ENCODE data around the gene KMT2D. TPM values are rescaled to one million over a fixed set of nuclear protein-coding genes. Genes with fewer than 3 reads are reported as not detected.

The KMT2D gene
- total and polyA plus RNA-seq, 2 of the 8 experiments (the other 6 are each of a cell fraction or from before 2014, with no cell fraction given) = 9.1 to 86.3 TPM

DNA sequence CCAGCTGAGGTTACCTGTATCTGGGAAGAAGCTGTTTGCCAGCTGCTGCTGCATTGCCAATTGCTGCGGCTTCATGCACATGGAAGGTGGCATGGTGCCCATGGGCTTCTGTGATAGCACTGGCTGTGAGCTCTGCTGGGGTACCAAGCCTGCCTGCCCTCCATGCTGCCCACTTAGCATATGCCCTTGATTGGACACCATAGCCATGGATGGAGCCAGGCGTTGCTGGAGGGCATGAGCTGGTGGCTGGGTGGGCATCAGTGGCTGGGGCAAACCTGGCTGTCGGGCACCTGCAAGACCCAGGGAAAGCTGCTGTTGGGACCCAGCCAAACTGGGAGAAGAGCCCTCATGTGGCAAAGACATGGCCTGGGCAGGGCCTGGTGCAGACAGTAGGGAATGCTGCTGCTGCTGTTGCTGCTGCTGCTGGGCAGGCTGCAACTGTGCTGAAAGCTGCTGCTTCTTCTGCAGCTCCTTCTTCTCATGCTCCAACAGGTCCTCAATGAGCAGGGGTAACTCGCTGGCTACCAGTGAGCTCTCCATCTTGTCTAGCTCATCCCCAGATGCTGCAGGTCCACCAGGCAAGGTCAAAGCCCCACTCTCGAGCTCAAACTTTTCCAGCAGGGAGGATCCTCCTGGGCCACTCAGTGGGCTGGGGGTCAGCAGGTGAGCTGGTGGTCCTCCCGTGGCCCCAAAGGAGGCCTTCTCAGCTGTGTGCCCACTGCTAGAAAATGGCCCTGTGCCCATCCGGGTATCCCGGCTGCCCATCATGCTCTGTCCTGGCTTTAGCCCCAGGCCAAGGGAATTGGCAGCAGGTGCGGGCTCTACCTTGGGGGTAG is 23.3 kb downstream of the KMT2D start:
- peaks cover 51 to 89% (median 81%) of the 10 kb centered on the region in 4 experiments for H3K36me3 ChIP-seq (ENCODE audit: control insufficient read depth in 2 of 4, insufficient read depth in 4 of 4, low read length in 3 of 4)
- TF ChIP-seq FOSL1 (IDR thresholded peaks at IDR 0.05; ENCODE audit: insufficient read depth, low read depth, low read length) (no peak), ZNF274 (IDR thresholded peaks at IDR 0.05; ENCODE audit: borderline replicate concordance, extremely low read depth, low read length) (no peak), SP2 (IDR thresholded peaks at IDR 0.05; ENCODE audit: low read length) (no peak), CBX5 (IDR thresholded peaks at IDR 0.05; ENCODE audit: low read depth, low read length) (no peak), BCL11A (IDR thresholded peaks at IDR 0.05; ENCODE audit: low read depth in 2 of 2, low read length in 2 of 2) (no peak), RNF2 (IDR thresholded peaks at IDR 0.05; ENCODE audit: borderline replicate concordance, low read depth, low read length, missing control alignments, poor library complexity, severe bottlenecking) (no peak), SIX5 (IDR thresholded peaks at IDR 0.05; ENCODE audit: low read depth, low read length) (no peak), POU5F1 (IDR thresholded peaks at IDR 0.05; ENCODE audit: low read depth, low read length) (no peak), CREB1 (IDR thresholded peaks at IDR 0.05) (no peak)
- TF ChIP-seq, protein P1, sequence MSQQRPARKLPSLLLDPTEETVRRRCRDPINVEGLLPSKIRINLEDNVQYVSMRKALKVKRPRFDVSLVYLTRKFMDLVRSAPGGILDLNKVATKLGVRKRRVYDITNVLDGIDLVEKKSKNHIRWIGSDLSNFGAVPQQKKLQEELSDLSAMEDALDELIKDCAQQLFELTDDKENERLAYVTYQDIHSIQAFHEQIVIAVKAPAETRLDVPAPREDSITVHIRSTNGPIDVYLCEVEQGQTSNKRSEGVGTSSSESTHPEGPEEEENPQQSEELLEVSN (IDR thresholded peaks at IDR 0.05) = no peak
- H3K79me2 ChIP-seq (ENCODE audit: control insufficient read depth in 1 of 2, insufficient read depth in 2 of 2, low read length in 2 of 2) = no peaks in the 10 kb centered on the region
- FAIRE-seq (no peak), DNase-seq (ENCODE audit: low read depth in 1 of 2, low spot score in 2 of 2) (no peak)
- POLR2A ChIA-PET (ENCODE audit: partially characterized antibody) = interaction anchor here (0.6 to 22.2 kb wide), 11 partner anchors 3 to 403 kb away, joined by 3 to 339 read pairs (median 4); partner anchors contain the start of genes KMT2D, PRKAG1 and TUBA1B
- no peak overlapping the region for H3K23ac ChIP-seq (ENCODE audit: insufficient read length)
- H2BK20ac ChIP-seq (ENCODE audit: low read length) = no peak overlapping the region
- no peak overlapping the region for H4K8ac ChIP-seq (ENCODE audit: extremely low read depth, insufficient read depth, low read length)
- CTCF ChIA-PET (ENCODE audit: partially characterized antibody) = interaction anchor here (0.5 to 12.2 kb wide), 13 partner anchors 9 to 322 kb away, joined by 3 to 126 read pairs (median 3); partner anchors contain the start of gene DDN
- no peaks in the 10 kb centered on the region for H3K9me3 ChIP-seq (ENCODE audit: insufficient read depth in 2 of 2, low read depth in 1 of 2, low read length in 1 of 2)
- H3K79me1 ChIP-seq (ENCODE audit: low read depth, low read length) = no peaks in the 10 kb centered on the region; the same call in none of the 2 replicates
- no peaks in the 10 kb centered on the region for H3K4me1 ChIP-seq (replicated peaks in 1 of 4; ENCODE audit: control insufficient read depth in 3 of 4, insufficient read depth in 4 of 4, low read length in 3 of 4)
- H3K27ac ChIP-seq (ENCODE audit: low read depth, low read length) = no peak overlapping the region
- no peak overlapping the region for H2BK120ac ChIP-seq (replicated peaks; ENCODE audit: low read depth, low read length)
- no peak overlapping the region for H3K9ac ChIP-seq (replicated peaks in 1 of 4; ENCODE audit: extremely low read depth in 1 of 4, low read depth in 3 of 4, low read length in 3 of 4)
- H2BK15ac ChIP-seq (ENCODE audit: low read length) = no peak overlapping the region
- no peak overlapping the region for H3K18ac ChIP-seq (ENCODE audit: extremely low read depth, low read length)
- no peak overlapping the region for H2AFZ ChIP-seq (ENCODE audit: low read length)
- no peak overlapping the region for H3K4me2 ChIP-seq (ENCODE audit: insufficient read depth in 1 of 2, low read depth in 2 of 2, low read length in 2 of 2)
- H2BK12ac ChIP-seq (ENCODE audit: low read depth, low read length) = no peak overlapping the region
- H2BK5ac ChIP-seq (ENCODE audit: low read depth, low read length) = no peak overlapping the region
- peaks cover 7 to 20% of the 10 kb centered on the region in 2 experiments for H4K20me1 ChIP-seq (replicated peaks in 1 of 2; ENCODE audit: control insufficient read depth in 1 of 2, insufficient read depth in 2 of 2, low read length in 2 of 2)
- H3K14ac ChIP-seq (ENCODE audit: insufficient read length) = no peak overlapping the region
- no peak overlapping the region for H4K91ac ChIP-seq (replicated peaks; ENCODE audit: insufficient read length, low read length)
- no peak overlapping the region for H3K56ac ChIP-seq (replicated peaks; ENCODE audit: insufficient read length, low read depth, low read length)
- no peak overlapping the region for H4K5ac ChIP-seq (ENCODE audit: insufficient read length, low read depth, low read length)
- no peaks in the 10 kb centered on the region for H3K27me3 ChIP-seq (replicated peaks in 1 of 4; ENCODE audit: control insufficient read depth in 3 of 4, extremely low read depth in 1 of 4, insufficient read depth in 3 of 4, low read length in 3 of 4)
- H3K23me2 ChIP-seq (ENCODE audit: low read depth, low read length) = no peaks in the 10 kb centered on the region
- no peak overlapping the region for H2AK5ac ChIP-seq (ENCODE audit: low read depth, low read length)
- no peak overlapping the region for H3K4ac ChIP-seq (replicated peaks; ENCODE audit: insufficient read length, low read depth, low read length)
- WGBS, 2 experiments (ENCODE audit: extremely low coverage in 1 of 2, insufficient coverage in 1 of 2, insufficient read length in 1 of 2, insufficient replicate concordance in 2 of 2, low coverage in 1 of 2, low lambda C conversion rate in 2 of 2, missing lambda C conversion rate in 1 of 2) = 96% methylated on average over 9 of the region's 9 CpGs; no CpG with 5 or more reads in 1 of the 2 experiments
- no peak overlapping the region for H3K4me3 ChIP-seq (ENCODE audit: extremely low read depth in 1 of 4, insufficient read depth in 2 of 4, low read depth in 3 of 4, low read length in 4 of 4)

Data from H1 (cell line).